Upper lobe of right lung (tissue), 1 donor: ENCODE results near the gene CFAP20DC. TPM values are rescaled to one million over a fixed set of nuclear protein-coding genes. Genes with fewer than 3 reads are reported as not detected.

Experiments used
- ATAC-seq: fragments of 200-7000 bp; cut with Tn5 transposase; one replicate; pipeline ENCODE4 v1.9.1; 2020; ENCODE audit warnings: mild to moderate bottlenecking, moderate library complexity
- DNase-seq: peaks from one replicate; pipeline ENCODE4 v3.0.0-alpha.2; 2020
- H3K27ac ChIP-seq: fragments of 200-600 bp; one replicate; pipeline ENCODE4 v1.8.0; 2022
- H3K27me3 ChIP-seq: fragments of 200-600 bp; one replicate; pipeline ENCODE4 v1.8.0; 2022; ENCODE audit warnings: mild to moderate bottlenecking
- H3K36me3 ChIP-seq: fragments of 200-600 bp; one replicate; pipeline ENCODE4 v1.8.0; 2022
- H3K4me1 ChIP-seq: fragments of 200-600 bp; one replicate; pipeline ENCODE4 v1.8.0; 2022
- H3K4me3 ChIP-seq: fragments of 200-600 bp; one replicate; pipeline ENCODE4 v1.8.0; 2022; ENCODE audit warnings: mild to moderate bottlenecking
- H3K9me3 ChIP-seq: fragments of 200-600 bp; one replicate; pipeline ENCODE4 v1.8.0; 2022
- intact Hi-C: fragments of 100-400 bp; cut with DNase I; formaldehyde crosslinking; loops from one replicate; pipeline ENCODE4 v1.11.0; 2022
- total RNA-seq: library from RNA; stranded (reverse); fragmentation: NEBNext Ultra II Directional; extraction: Animal tissue kit (Norgen Biotek cat#: 25700); gene quantifications from one replicate; pipeline ENCODE4 v1.2.1, GENCODE V29; 2021
- TF ChIP-seq, protein P1 (sequence below): fragments of 200-600 bp; IDR thresholded peaks from one replicate; pipeline ENCODE4 v1.8.0; 2022; ENCODE audit warnings: antibody characterized with exemption
- donor health status: DM: no; HTN: yes; CAD: no; lungs with severe emphysema.

CFAP20DC gene
- total RNA-seq, 1 donor from 2014 or later = not detected

DNA sequence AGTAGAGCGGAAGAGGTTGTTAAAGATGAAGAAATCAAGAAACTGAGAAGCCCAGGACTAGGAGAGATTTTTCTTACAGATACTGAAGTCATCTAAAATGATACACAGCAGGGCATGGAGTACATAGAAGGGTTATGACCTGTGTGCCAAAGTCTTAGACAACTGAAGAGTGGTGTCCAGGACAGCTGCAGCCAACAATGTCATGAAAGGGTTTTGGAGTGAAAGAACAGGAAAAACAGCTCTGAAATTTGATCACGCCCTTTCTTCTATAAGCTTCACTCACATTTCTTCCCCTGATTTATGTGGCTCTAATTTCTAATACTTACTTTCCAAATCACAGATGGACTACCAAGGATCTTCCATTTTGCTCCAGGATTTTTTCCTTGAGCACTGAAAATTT lies 3.0 kb downstream of the CFAP20DC start:
- intact Hi-C loops = no loop called here
- TF ChIP-seq, protein P1, sequence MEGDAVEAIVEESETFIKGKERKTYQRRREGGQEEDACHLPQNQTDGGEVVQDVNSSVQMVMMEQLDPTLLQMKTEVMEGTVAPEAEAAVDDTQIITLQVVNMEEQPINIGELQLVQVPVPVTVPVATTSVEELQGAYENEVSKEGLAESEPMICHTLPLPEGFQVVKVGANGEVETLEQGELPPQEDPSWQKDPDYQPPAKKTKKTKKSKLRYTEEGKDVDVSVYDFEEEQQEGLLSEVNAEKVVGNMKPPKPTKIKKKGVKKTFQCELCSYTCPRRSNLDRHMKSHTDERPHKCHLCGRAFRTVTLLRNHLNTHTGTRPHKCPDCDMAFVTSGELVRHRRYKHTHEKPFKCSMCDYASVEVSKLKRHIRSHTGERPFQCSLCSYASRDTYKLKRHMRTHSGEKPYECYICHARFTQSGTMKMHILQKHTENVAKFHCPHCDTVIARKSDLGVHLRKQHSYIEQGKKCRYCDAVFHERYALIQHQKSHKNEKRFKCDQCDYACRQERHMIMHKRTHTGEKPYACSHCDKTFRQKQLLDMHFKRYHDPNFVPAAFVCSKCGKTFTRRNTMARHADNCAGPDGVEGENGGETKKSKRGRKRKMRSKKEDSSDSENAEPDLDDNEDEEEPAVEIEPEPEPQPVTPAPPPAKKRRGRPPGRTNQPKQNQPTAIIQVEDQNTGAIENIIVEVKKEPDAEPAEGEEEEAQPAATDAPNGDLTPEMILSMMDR = no peak
- ATAC-seq (no peak), DNase-seq (no peak)
- H3K27ac ChIP-seq = no peak overlapping the region
- no peaks in the 10 kb centered on the region for H3K36me3 ChIP-seq
- H3K4me3 ChIP-seq = no peak overlapping the region
- no peaks in the 10 kb centered on the region for H3K27me3 ChIP-seq
- H3K9me3 ChIP-seq = no peaks in the 10 kb centered on the region
- no peaks in the 10 kb centered on the region for H3K4me1 ChIP-seq

DNA sequence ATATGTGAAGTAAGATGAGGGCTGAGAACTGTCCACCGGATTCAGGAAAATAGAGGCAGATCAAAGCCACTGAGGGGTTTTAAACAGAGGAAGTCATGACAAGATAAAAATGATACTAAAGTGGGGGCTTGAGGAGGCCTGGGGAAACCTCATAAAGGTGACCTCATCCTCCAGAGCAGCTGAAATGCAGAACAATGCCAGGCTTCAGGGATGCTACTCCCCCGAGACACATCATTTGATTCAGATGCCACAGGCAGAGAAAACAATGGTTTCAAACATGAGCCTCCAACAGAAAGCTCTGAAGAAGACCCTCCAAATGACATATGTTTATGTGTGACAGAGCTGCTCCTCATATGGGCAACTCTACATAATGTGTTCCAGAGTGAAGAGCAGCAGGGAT lies 6.4 kb downstream of the CFAP20DC start:
- TF ChIP-seq, protein P1 = no peak
- no peak overlapping the region for H3K4me3 ChIP-seq
- H3K36me3 ChIP-seq = no peaks in the 10 kb centered on the region
- no peaks in the 10 kb centered on the region for H3K9me3 ChIP-seq
- no peak for DNase-seq
- intact Hi-C loops = no loop called here
- no peaks in the 10 kb centered on the region for H3K4me1 ChIP-seq
- H3K27ac ChIP-seq = no peak overlapping the region
- no peaks in the 10 kb centered on the region for H3K27me3 ChIP-seq
- ATAC-seq = no peak

DNA sequence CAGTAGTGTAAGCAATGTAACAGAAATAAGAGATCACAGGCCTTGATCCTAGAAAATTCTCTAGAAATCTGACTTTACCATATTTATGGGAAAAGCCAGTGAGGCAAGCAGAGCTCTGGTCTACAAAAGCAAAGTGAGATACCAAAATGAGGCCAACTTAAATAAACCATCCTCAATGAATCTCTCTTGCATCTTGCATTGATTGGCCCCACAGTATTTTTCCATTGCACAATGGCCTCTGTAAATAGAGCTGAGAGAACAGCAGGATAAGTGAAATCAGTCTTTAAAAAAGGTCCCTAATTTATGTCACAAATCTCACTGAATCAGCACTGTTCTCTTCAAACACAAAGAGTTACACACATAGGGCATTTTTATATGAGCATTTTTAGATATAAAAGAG lies 8.9 kb downstream of the CFAP20DC start:
- ATAC-seq = no peak
- H3K36me3 ChIP-seq = no peaks in the 10 kb centered on the region
- intact Hi-C loops = no loop called here
- no peaks in the 10 kb centered on the region for H3K27me3 ChIP-seq
- H3K4me1 ChIP-seq = no peaks in the 10 kb centered on the region
- no peak overlapping the region for H3K27ac ChIP-seq
- H3K9me3 ChIP-seq = no peaks in the 10 kb centered on the region
- no peak overlapping the region for H3K4me3 ChIP-seq
- no peak for DNase-seq
- TF ChIP-seq, protein P1 = no peak

DNA sequence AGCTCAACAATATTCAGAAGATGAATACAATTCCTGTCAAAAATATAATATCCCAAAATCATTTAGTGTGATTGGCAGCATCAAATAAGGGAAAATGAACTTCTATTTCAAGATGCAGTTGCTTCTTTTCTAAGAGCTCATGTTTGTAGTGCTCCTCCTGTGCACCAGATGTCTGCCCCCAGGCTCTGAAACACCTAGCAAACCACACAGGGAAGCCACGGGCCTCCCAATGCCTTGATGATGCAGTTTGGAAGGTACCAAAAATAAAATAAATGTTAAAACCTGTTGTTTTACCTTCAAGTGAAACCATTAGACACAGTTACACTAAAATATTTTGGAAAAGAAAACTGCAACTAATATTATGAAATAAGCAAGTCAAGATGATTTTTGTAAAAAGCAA lies 22.2 kb downstream of the CFAP20DC start:
- H3K27ac ChIP-seq = no peak overlapping the region
- no peaks in the 10 kb centered on the region for H3K9me3 ChIP-seq
- no peaks in the 10 kb centered on the region for H3K27me3 ChIP-seq
- H3K4me3 ChIP-seq = no peak overlapping the region
- DNase-seq (no peak), ATAC-seq (no peak)
- no peaks in the 10 kb centered on the region for H3K4me1 ChIP-seq
- intact Hi-C loops = no loop called here
- no peaks in the 10 kb centered on the region for H3K36me3 ChIP-seq
- TF ChIP-seq, protein P1 = no peak

DNA sequence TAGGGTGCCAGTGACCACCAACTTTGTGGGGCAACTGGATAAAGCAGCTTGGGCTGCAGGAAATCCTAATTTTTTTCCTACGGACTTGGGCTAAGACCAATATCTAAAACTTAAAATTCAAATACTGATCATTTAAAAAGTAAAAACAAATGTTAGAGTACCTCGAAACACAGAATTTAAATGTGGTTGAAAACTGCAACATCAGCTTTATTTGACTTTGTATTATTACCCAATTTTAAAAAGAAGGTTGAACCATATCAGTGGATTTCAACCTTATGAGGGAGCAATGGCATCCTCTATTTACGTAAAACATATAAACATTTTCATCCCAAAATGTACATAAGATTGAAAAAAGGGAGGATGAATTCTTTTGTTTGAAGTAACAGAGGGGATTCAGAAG lies 26.2 kb downstream of the CFAP20DC start:
- no peak overlapping the region for H3K4me3 ChIP-seq
- ATAC-seq = no peak
- no peaks in the 10 kb centered on the region for H3K9me3 ChIP-seq
- intact Hi-C loops = no loop called here
- TF ChIP-seq, protein P1 = no peak
- DNase-seq = no peak
- H3K36me3 ChIP-seq = no peaks in the 10 kb centered on the region
- no peaks in the 10 kb centered on the region for H3K27me3 ChIP-seq
- H3K27ac ChIP-seq = no peak overlapping the region
- H3K4me1 ChIP-seq = no peaks in the 10 kb centered on the region

DNA sequence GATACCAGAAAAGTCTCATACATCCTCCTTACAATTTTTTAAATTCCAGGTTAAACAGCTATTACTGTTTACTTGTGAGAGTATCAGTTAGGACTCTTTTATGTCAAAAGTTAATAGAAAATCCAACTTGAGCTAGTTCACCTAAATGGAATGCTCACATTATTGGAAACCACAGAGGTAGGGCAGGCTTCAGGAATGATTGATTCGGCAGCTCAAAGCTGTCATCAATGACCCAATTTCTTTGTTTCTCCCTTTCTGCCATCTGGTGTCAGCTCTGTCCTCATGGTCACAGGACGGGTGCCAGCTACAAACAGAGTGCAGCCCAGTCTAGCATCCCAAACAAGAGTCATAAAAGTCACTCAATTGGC lies 32.2 kb downstream of the CFAP20DC start:
- Histone ChIP-seq H3K4me3 (no peak overlapping the region), H3K9me3 (no peaks in the 10 kb centered on the region), H3K36me3 (no peaks in the 10 kb centered on the region), H3K27me3 (no peaks in the 10 kb centered on the region), H3K4me1 (no peaks in the 10 kb centered on the region), H3K27ac (no peak overlapping the region)
- ATAC-seq (no peak), DNase-seq (no peak)
- TF ChIP-seq, protein P1 = no peak
- intact Hi-C loops = no loop called here
